HepG2 (cell line): ENCODE data around the gene TACC2. TPM values are rescaled to one million over a fixed set of nuclear protein-coding genes. Genes with fewer than 3 reads are reported as not detected.
A peak's percentile ranks its signal among the peaks of the same experiment; 100 is the strongest.
"Not testable (repeated sequence)": the region's sequence is repeated elsewhere in the genome, so short reads cannot be mapped to it uniquely, and the experiment has no call there.

Source experiments
- ATAC-seq: fragments of 200-7000 bp; cut with Tn5 transposase; 3 replicates; pipeline ENCODE4 v1.9.1; 2020; ENCODE audit warnings: mild to moderate bottlenecking, moderate library complexity
- BruUV-seq: library from RNA; stranded (reverse); fragments of 400-500 nt; replicated peaks from 2 replicates; lab custom pipeline; 2021; lab: Mats Ljungman, UMichigan
- CTCF ChIA-PET: fragments of 300-600 bp; formaldehyde crosslinking; extraction: SDS; loops from one replicate; lab custom pipeline; 2021; ENCODE audit warnings: low total read pairs, inconsistent platforms, low intra/inter-chr PET ratio; lab: Yijun Ruan, JAX
- POLR2A ChIA-PET: fragments of 350-600 bp; sonication (Branson Sonifier 250); formaldehyde crosslinking; loops from one replicate; lab custom pipeline; 2020; ENCODE audit warnings: antibody characterized with exemption, inconsistent platforms; lab: Yijun Ruan, JAX
- DNase-seq: peaks from one replicate; pipeline ENCODE4 v3.0.0-alpha.2; 2015; ENCODE audit warnings: low spot score
- FAIRE-seq: peaks from 3 replicates; lab custom pipeline; 2011; peaks lifted over from hg19 to GRCh38; lab: Jason Lieb, UNC
- H2AFZ ChIP-seq: one replicate; pipeline ENCODE4 v1.6.1; 2011; ENCODE audit warnings: low read length, inconsistent platforms
- H3K27ac ChIP-seq: fragments of 300-600 bp; 3 replicates; pipeline ENCODE4 v1.8.0; 2011; ENCODE audit warnings: mixed run types, mild to moderate bottlenecking, mixed read lengths, low read length, inconsistent platforms; ENCODE audit not compliant: insufficient read depth; ENCODE audit errors: extremely low read length
- H3K27me3 ChIP-seq, 2 experiments: fragments of 200-600 bp in 1 of 2; 2 replicates in 1 of 2; 3 replicates in 1 of 2; pipeline versions ENCODE4 v1.6.0 to v1.8.0; 2011; ENCODE audit warnings: low read length in 2 of 2, mild to moderate bottlenecking in 2 of 2, moderate library complexity in 2 of 2, inconsistent platforms in 1 of 2; ENCODE audit not compliant: insufficient read depth in 2 of 2, control insufficient read depth in 1 of 2
- H3K36me3 ChIP-seq, 2 experiments: fragments of 200-600 bp in 1 of 2; replicated peaks in 1 of 2; 2 replicates in 1 of 2; 3 replicates in 1 of 2; pipeline versions ENCODE4 v1.5.1 to v1.8.0; 2011; ENCODE audit warnings: low read length in 2 of 2, inconsistent platforms in 1 of 2; ENCODE audit not compliant: insufficient read depth in 2 of 2, control insufficient read depth in 1 of 2
- H3K4me1 ChIP-seq: 2 replicates; pipeline ENCODE4 v1.5.1; 2012; ENCODE audit warnings: low read length, inconsistent platforms; ENCODE audit not compliant: insufficient read depth
- H3K4me2 ChIP-seq: 2 replicates; pipeline ENCODE4 v1.6.0; 2011; ENCODE audit warnings: low read depth, low read length, inconsistent platforms
- H3K4me3 ChIP-seq, 3 experiments: fragments of 200-600 bp in 1 of 3; sonication (generic), shearing (Covaris generic) in 1 of 3; replicated peaks in 1 of 3; 2 replicates each; pipeline ENCODE4 v1.5.1; 2011 to 2016; ENCODE audit warnings: low read length in 3 of 3, inconsistent platforms in 2 of 3, low read depth in 2 of 3, mild to moderate bottlenecking in 2 of 3, control low read depth in 1 of 3, mixed read lengths in 1 of 3; ENCODE audit not compliant: insufficient read depth in 1 of 3
- H3K79me2 ChIP-seq: one replicate; pipeline ENCODE4 v1.6.1; 2011; ENCODE audit warnings: low read length, inconsistent platforms; ENCODE audit not compliant: insufficient read depth
- H3K9ac ChIP-seq: 2 replicates; pipeline ENCODE4 v1.6.0; 2011; ENCODE audit warnings: mild to moderate bottlenecking, low read depth, low read length, inconsistent platforms; ENCODE audit not compliant: insufficient read depth
- H3K9me3 ChIP-seq: 2 replicates; pipeline ENCODE4 v1.5.1; 2012; ENCODE audit warnings: mild to moderate bottlenecking, low read length
- H4K20me1 ChIP-seq: 2 replicates; pipeline ENCODE4 v1.6.0; 2011; ENCODE audit warnings: inconsistent platforms, mild to moderate bottlenecking, low read length, moderate library complexity; ENCODE audit not compliant: insufficient read depth
- BRD4 ChIP-seq: sonication (generic); formaldehyde crosslinking; IDR thresholded peaks from 2 replicates; pipeline ENCODE4 v1.4.0; 2020; ENCODE audit warnings: missing genetic modification reagents
- ZNF121 ChIP-seq: sonication (generic); formaldehyde crosslinking; IDR thresholded peaks from 2 replicates; pipeline ENCODE4 v1.5.0; 2020; ENCODE audit warnings: mild to moderate bottlenecking, missing genetic modification reagents
- WGBS: methylation state at CpG from one replicate; pipeline ENCODE4 v1.1.6; 2017; ENCODE audit warnings: low lambda C conversion rate; 5-methylcytosine and 5-hydroxymethylcytosine counted together
- in situ Hi-C: cut with HindIII; loops from 2 replicates; pipeline ENCODE4 v1.10.0; 2017; ENCODE audit warnings: low pct_unique_long_range_greater_than_20kb; ENCODE audit not compliant: extremely low pct_ligation_motif_present
- intact Hi-C: fragments of 100-400 bp; cut with micrococcal nuclease; formaldehyde crosslinking; loops from one replicate; pipeline ENCODE4 v1.10.0; 2022; ENCODE audit not compliant: unreplicated experiment
- polyA plus RNA-seq, 8 experiments: library from polyadenylated mRNA; depleted of rRNA in 3 of 8; stranded (reverse) in 7 of 8; unstranded in 1 of 8; fragments of >200 nt; fragmentation: Illumina TruSeq in 4 of 8; extraction: Trizol in 4 of 8; gene quantifications; 2 replicates each; pipeline versions ENCODE4 v1.2.1 to v1.2.3, GENCODE V29; 2011 to 2016; ENCODE audit warnings: low read depth in 4 of 8, missing spikeins in 1 of 8, mixed read lengths in 1 of 8; ENCODE audit not compliant: insufficient read depth in 1 of 8
- total RNA-seq, 5 experiments: library from RNA; depleted of rRNA; stranded (reverse); fragments of >200 nt; fragmentation: Illumina TruSeq; extraction: Trizol; gene quantifications; 2 replicates each; pipeline ENCODE4 v1.2.3, GENCODE V29; 2016; ENCODE audit warnings: low read depth in 1 of 5

The TACC2 gene
- total and polyA plus RNA-seq, 2 of the 13 experiments (the other 11 are each of a cell fraction or from before 2014, with no cell fraction given), result 11.8 to 16.0 TPM

- H4K20me1 ChIP-seq, result no peaks in the 10 kb centered on the region
- BruUV-seq, result no TSS peak
These were observed 33.3 kb downstream of the TACC2 start for GRCh38 chr10:122022276-122022675.

GRCh38 chr10:122023257-122023656 is 34.3 kb downstream of the TACC2 start:
- H3K79me2 ChIP-seq, CTCF ChIA-PET, intact Hi-C loops, H2AFZ ChIP-seq, in situ Hi-C loops, DNase-seq, H3K4me3 ChIP-seq, H3K9me3 ChIP-seq, H3K27ac ChIP-seq, BruUV-seq, POLR2A ChIA-PET, FAIRE-seq, H3K4me2 ChIP-seq, ATAC-seq, H3K36me3 ChIP-seq, H3K9ac ChIP-seq, H4K20me1 ChIP-seq: not testable (repeated sequence)
- peaks cover 0 to 15% of the 10 kb centered on the region in 2 experiments; a peak in 1 of 5 replicates for H3K27me3 ChIP-seq
- peaks cover 42% of the 10 kb centered on the region for H3K4me1 ChIP-seq
- WGBS, result 86% methylated on average over 7 of the region's 7 CpGs

More at GRCh38 chr10:122022276-122022675, 33.3 kb downstream of the TACC2 start:
- H3K4me2 ChIP-seq, result no peak overlapping the region
- H3K4me3 ChIP-seq, result no peak overlapping the region
- CTCF ChIA-PET, result no interaction called here
- no peaks in the 10 kb centered on the region for H3K9me3 ChIP-seq
- no peak overlapping the region for H3K27ac ChIP-seq
- ATAC-seq, result no peak
- peaks cover 44% of the 10 kb centered on the region for H3K4me1 ChIP-seq
- no peaks in the 10 kb centered on the region for H3K79me2 ChIP-seq
- DNase-seq, result no peak
- intact Hi-C loops, result no loop called here
- H3K27me3 ChIP-seq, result peaks cover 0 to 15% of the 10 kb centered on the region in 2 experiments; a peak in 1 of 5 replicates
- H3K36me3 ChIP-seq, result no peaks in the 10 kb centered on the region
- no peak overlapping the region for H3K9ac ChIP-seq
- WGBS, result 75% methylated on average over 4 of the region's 4 CpGs
- FAIRE-seq, result no peak
- TF ChIP-seq ZNF121, result peak; percentile 55
- TF ChIP-seq BRD4, result no peak
- TF ChIP-seq, all 625 proteins: peak for 1
- no peak overlapping the region for H2AFZ ChIP-seq
- in situ Hi-C loops, result no loop called here
- POLR2A ChIA-PET, result no interaction called here
